Astrocyte (in vitro differentiated cells and primary cell): ENCODE data around the gene DCT.

Experiments
- EZH2 ChIP-seq: IDR thresholded peaks from 2 replicates; pipeline ENCODE4 v1.6.1; 2012; ENCODE audit warnings: mild to moderate bottlenecking, low read length, inconsistent platforms; ENCODE audit not compliant: insufficient read depth
- TF ChIP-seq, protein P1 (sequence below): IDR thresholded peaks from 2 replicates; pipeline ENCODE4 v1.5.1; 2011; ENCODE audit warnings: low read depth, mild to moderate bottlenecking, inconsistent platforms, low read length, moderate library complexity; ENCODE audit not compliant: insufficient read depth

DNA sequence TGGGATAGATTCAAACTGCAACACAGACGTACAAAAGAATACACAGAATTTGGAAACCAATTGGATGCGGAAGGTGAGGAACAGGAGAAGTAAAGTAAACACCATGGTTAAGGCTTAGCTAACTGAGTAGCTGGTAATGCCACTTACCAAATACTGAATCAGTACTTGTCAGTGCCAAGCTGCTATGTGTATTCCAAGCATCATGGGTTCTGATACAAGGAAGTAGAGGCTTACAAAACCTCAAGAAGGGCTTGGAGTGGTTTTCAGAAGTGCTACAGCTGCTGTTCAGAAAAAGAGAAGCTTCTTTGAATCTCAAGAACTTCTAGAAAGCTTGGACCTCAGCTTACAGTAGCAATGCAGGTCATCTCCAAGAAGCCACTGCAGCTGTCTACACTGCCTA is 35.9 kb upstream of the DCT start:
- TF ChIP-seq, protein P1, sequence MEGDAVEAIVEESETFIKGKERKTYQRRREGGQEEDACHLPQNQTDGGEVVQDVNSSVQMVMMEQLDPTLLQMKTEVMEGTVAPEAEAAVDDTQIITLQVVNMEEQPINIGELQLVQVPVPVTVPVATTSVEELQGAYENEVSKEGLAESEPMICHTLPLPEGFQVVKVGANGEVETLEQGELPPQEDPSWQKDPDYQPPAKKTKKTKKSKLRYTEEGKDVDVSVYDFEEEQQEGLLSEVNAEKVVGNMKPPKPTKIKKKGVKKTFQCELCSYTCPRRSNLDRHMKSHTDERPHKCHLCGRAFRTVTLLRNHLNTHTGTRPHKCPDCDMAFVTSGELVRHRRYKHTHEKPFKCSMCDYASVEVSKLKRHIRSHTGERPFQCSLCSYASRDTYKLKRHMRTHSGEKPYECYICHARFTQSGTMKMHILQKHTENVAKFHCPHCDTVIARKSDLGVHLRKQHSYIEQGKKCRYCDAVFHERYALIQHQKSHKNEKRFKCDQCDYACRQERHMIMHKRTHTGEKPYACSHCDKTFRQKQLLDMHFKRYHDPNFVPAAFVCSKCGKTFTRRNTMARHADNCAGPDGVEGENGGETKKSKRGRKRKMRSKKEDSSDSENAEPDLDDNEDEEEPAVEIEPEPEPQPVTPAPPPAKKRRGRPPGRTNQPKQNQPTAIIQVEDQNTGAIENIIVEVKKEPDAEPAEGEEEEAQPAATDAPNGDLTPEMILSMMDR: no peak
- no peak for TF ChIP-seq EZH2
